H1 (cell line): Measurements from ENCODE around the gene TMEM151B. TPM values are rescaled to one million over a fixed set of nuclear protein-coding genes. Genes with fewer than 3 reads are reported as not detected.

ENCODE experiments used
- CTCF ChIA-PET: fragments of 300-600 bp; sonication (Branson Sonifier 250); formaldehyde crosslinking; loops from one replicate; lab custom pipeline; 2021; ENCODE audit not compliant: partially characterized antibody; lab: Charles Lee
- POLR2A ChIA-PET: fragments of 300-600 bp; sonication (Branson Sonifier 250); formaldehyde crosslinking; loops from one replicate; lab custom pipeline; 2021; ENCODE audit warnings: inconsistent platforms; ENCODE audit not compliant: partially characterized antibody; lab: Charles Lee
- DNase-seq, 2 experiments: peaks; one replicate each; pipeline versions ENCODE4 v3.0.0 to v3.0.0-alpha.2; 2010 to 2022; ENCODE audit warnings: low spot score in 2 of 2, low read depth in 1 of 2, mixed read lengths in 1 of 2
- FAIRE-seq: peaks from 2 replicates; lab custom pipeline; 2011; peaks lifted over from hg19 to GRCh38; lab: Jason Lieb, UNC
- H2AFZ ChIP-seq: 2 replicates; pipeline ENCODE4 v1.8.1; 2012; ENCODE audit warnings: low read length, inconsistent platforms
- H2AK5ac ChIP-seq: 2 replicates; pipeline ENCODE4 v1.6.1; 2013; ENCODE audit warnings: low read depth, low read length
- H2BK120ac ChIP-seq: replicated peaks from 2 replicates; pipeline ENCODE3; 2013; ENCODE audit warnings: low read depth, low read length, inconsistent platforms
- H2BK12ac ChIP-seq: 2 replicates; pipeline ENCODE4 v1.6.1; 2013; ENCODE audit warnings: low read depth, low read length
- H2BK15ac ChIP-seq: 2 replicates; pipeline ENCODE4 v1.6.1; 2013; ENCODE audit warnings: low read length
- H2BK20ac ChIP-seq: 2 replicates; pipeline ENCODE4 v1.6.1; 2013; ENCODE audit warnings: low read length
- H2BK5ac ChIP-seq: 2 replicates; pipeline ENCODE4 v1.6.1; 2013; ENCODE audit warnings: low read depth, low read length
- H3K14ac ChIP-seq: 2 replicates; pipeline ENCODE4 v1.6.1; 2013; ENCODE audit warnings: inconsistent platforms; ENCODE audit not compliant: insufficient read length
- H3K18ac ChIP-seq: 2 replicates; pipeline ENCODE4 v1.6.1; 2013; ENCODE audit warnings: low read length; ENCODE audit errors: extremely low read depth
- H3K23ac ChIP-seq: 2 replicates; pipeline ENCODE4 v1.6.1; 2013; ENCODE audit warnings: inconsistent platforms; ENCODE audit not compliant: insufficient read length
- H3K23me2 ChIP-seq: 2 replicates; pipeline ENCODE4 v1.6.1; 2013; ENCODE audit warnings: low read depth, low read length
- H3K27ac ChIP-seq: 2 replicates; pipeline ENCODE4 v1.6.1; 2011; ENCODE audit warnings: low read depth, low read length, inconsistent platforms
- H3K27me3 ChIP-seq, 4 experiments: replicated peaks in 1 of 4; 1 replicate in 1 of 4; 2 replicates in 3 of 4; pipeline versions ENCODE4 v1.6.1 to v1.8.1; 2011 to 2013; ENCODE audit warnings: low read length in 3 of 4, mild to moderate bottlenecking in 3 of 4, inconsistent platforms in 2 of 4, mixed read lengths in 2 of 4, moderate library complexity in 1 of 4; ENCODE audit not compliant: control insufficient read depth in 3 of 4, insufficient read depth in 3 of 4; ENCODE audit errors: extremely low read depth in 1 of 4
- H3K36me3 ChIP-seq, 4 experiments: 2 replicates each; pipeline versions ENCODE4 v1.6.1 to v1.8.1; 2011 to 2013; ENCODE audit warnings: mild to moderate bottlenecking in 4 of 4, low read length in 3 of 4, moderate library complexity in 2 of 4, control low read depth in 1 of 4, inconsistent platforms in 1 of 4; ENCODE audit not compliant: insufficient read depth in 4 of 4, control insufficient read depth in 2 of 4
- H3K4ac ChIP-seq: replicated peaks from 2 replicates; pipeline ENCODE3; 2013; ENCODE audit warnings: low read length, low read depth, mixed read lengths, inconsistent platforms; ENCODE audit not compliant: insufficient read length
- H3K4me1 ChIP-seq, 4 experiments: replicated peaks in 1 of 4; 1 replicate in 1 of 4; 2 replicates in 3 of 4; pipeline versions ENCODE4 v1.6.1 to v1.8.1; 2011 to 2013; ENCODE audit warnings: low read length in 3 of 4, inconsistent platforms in 2 of 4, mixed read lengths in 1 of 4; ENCODE audit not compliant: insufficient read depth in 4 of 4, control insufficient read depth in 3 of 4
- H3K4me2 ChIP-seq, 2 experiments: 2 replicates each; pipeline versions ENCODE4 v1.6.1 to v1.8.1; 2011 to 2013; ENCODE audit warnings: low read depth in 2 of 2, low read length in 2 of 2, control low read depth in 1 of 2, inconsistent platforms in 1 of 2, mild to moderate bottlenecking in 1 of 2; ENCODE audit not compliant: insufficient read depth in 1 of 2
- H3K4me3 ChIP-seq, 4 experiments: fragments of 200-600, 300-600 bp in 1 of 4; sonication (generic), shearing (Covaris generic), sonication (Bioruptor Twin) in 1 of 4; 2 replicates each; pipeline versions ENCODE4 v1.5.1 to v1.8.1; 2011 to 2016; ENCODE audit warnings: low read length in 4 of 4, low read depth in 3 of 4, control low read depth in 2 of 4, inconsistent platforms in 2 of 4, mild to moderate bottlenecking in 2 of 4, mixed read lengths in 1 of 4, moderate library complexity in 1 of 4; ENCODE audit not compliant: insufficient read depth in 2 of 4; ENCODE audit errors: extremely low read depth in 1 of 4
- H3K56ac ChIP-seq: replicated peaks from 2 replicates; pipeline ENCODE3; 2013; ENCODE audit warnings: low read depth, mild to moderate bottlenecking, mixed read lengths, low read length, inconsistent platforms; ENCODE audit not compliant: insufficient read length
- H3K79me1 ChIP-seq: 2 replicates; pipeline ENCODE4 v1.6.1; 2013; ENCODE audit warnings: low read depth, low read length, control low read depth
- H3K79me2 ChIP-seq, 2 experiments: 2 replicates each; pipeline versions ENCODE4 v1.6.1 to v1.8.1; 2012 to 2013; ENCODE audit warnings: low read length in 2 of 2, mild to moderate bottlenecking in 2 of 2, inconsistent platforms in 1 of 2; ENCODE audit not compliant: insufficient read depth in 2 of 2, control insufficient read depth in 1 of 2
- H3K9ac ChIP-seq, 4 experiments: replicated peaks in 1 of 4; 1 replicate in 1 of 4; 2 replicates in 3 of 4; pipeline versions ENCODE4 v1.6.1 to v1.8.1; 2011 to 2013; ENCODE audit warnings: low read depth in 3 of 4, low read length in 3 of 4, control low read depth in 2 of 4, mild to moderate bottlenecking in 2 of 4, moderate library complexity in 2 of 4, inconsistent platforms in 1 of 4; ENCODE audit errors: extremely low read depth in 1 of 4
- H3K9me3 ChIP-seq, 2 experiments: 2 replicates each; pipeline versions ENCODE4 v1.6.1 to v1.8.1; 2012 to 2013; ENCODE audit warnings: mild to moderate bottlenecking in 2 of 2, moderate library complexity in 2 of 2, control low read depth in 1 of 2, inconsistent platforms in 1 of 2, low read depth in 1 of 2, low read length in 1 of 2, mixed read lengths in 1 of 2; ENCODE audit not compliant: insufficient read depth in 2 of 2
- H4K20me1 ChIP-seq, 2 experiments: replicated peaks in 1 of 2; 2 replicates each; pipeline versions ENCODE3 to v1.8.1; 2011 to 2013; ENCODE audit warnings: inconsistent platforms in 2 of 2, low read length in 2 of 2, mild to moderate bottlenecking in 1 of 2; ENCODE audit not compliant: insufficient read depth in 2 of 2, control insufficient read depth in 1 of 2
- H4K5ac ChIP-seq: 2 replicates; pipeline ENCODE4 v1.6.1; 2013; ENCODE audit warnings: low read length, low read depth, mixed read lengths, inconsistent platforms; ENCODE audit not compliant: insufficient read length
- H4K8ac ChIP-seq: 2 replicates; pipeline ENCODE4 v1.8.0; 2013; ENCODE audit warnings: mild to moderate bottlenecking, moderate library complexity, low read length, inconsistent platforms; ENCODE audit not compliant: insufficient read depth; ENCODE audit errors: extremely low read depth
- H4K91ac ChIP-seq: replicated peaks from 2 replicates; pipeline ENCODE3; 2013; ENCODE audit warnings: low read length, mixed read lengths, inconsistent platforms; ENCODE audit not compliant: insufficient read length
- ATF2 ChIP-seq: IDR thresholded peaks from 2 replicates; pipeline ENCODE4 v1.6.1; 2012; ENCODE audit warnings: low read length, inconsistent platforms
- ATF3 ChIP-seq: IDR thresholded peaks from 2 replicates; pipeline ENCODE4 v1.6.1; 2011; ENCODE audit warnings: low read depth, mild to moderate bottlenecking, low read length; ENCODE audit not compliant: insufficient read depth
- CHD1 ChIP-seq: IDR thresholded peaks from 2 replicates; pipeline ENCODE4 v1.6.1; 2012; ENCODE audit warnings: low read depth, low read length, improper control_type of control experiment
- CHD2 ChIP-seq: IDR thresholded peaks from 2 replicates; pipeline ENCODE4 v1.6.1; 2012; ENCODE audit warnings: low read length, improper control_type of control experiment
- KDM1A ChIP-seq: fragments of 200-600, 300-600 bp; sonication (generic); IDR thresholded peaks from 2 replicates; pipeline ENCODE4 v1.7.1; 2016; ENCODE audit warnings: mild to moderate bottlenecking, low read length, borderline replicate concordance
- MAX ChIP-seq: IDR thresholded peaks from 2 replicates; pipeline ENCODE4 v1.6.1; 2012; ENCODE audit warnings: inconsistent platforms
- WGBS, 2 experiments: shearing (Covaris generic) in 1 of 2; methylation state at CpG; one replicate each; pipeline versions ENCODE4 v1.1.6 to v1.1.7; 2013 to 2015; ENCODE audit warnings: low lambda C conversion rate in 2 of 2, mixed read lengths in 2 of 2, inconsistent platforms in 1 of 2, low coverage in 1 of 2, missing lambda C conversion rate in 1 of 2; ENCODE audit not compliant: insufficient replicate concordance in 2 of 2, insufficient coverage in 1 of 2, insufficient read length in 1 of 2; ENCODE audit errors: extremely low coverage in 1 of 2, missing lambda C conversion rate in 1 of 2; 5-methylcytosine and 5-hydroxymethylcytosine counted together
- polyA plus RNA-seq, 7 experiments: library from polyadenylated mRNA; depleted of rRNA in 3 of 7; stranded (reverse) in 5 of 7; unstranded in 2 of 7; fragments of >200 nt in 5 of 7; fragments of 200-250 nt in 2 of 7; gene quantifications; 1 replicate in 5 of 7; 2 replicates in 1 of 7; 4 replicates in 1 of 7; pipeline versions ENCODE4 v1.2.1 to v1.2.3, GENCODE V29; 2011 to 2013; ENCODE audit warnings: missing spikeins in 2 of 7, mixed read lengths in 2 of 7
- total RNA-seq: library from RNA; stranded (reverse); fragmentation: NEBNext Ultra II Directional; extraction: Animal tissue kit (Norgen Biotek cat#: 25700); gene quantifications from 2 replicates; pipeline ENCODE4 v1.2.1, GENCODE V29; 2021

Gene TMEM151B
- total and polyA plus RNA-seq, 2 of the 8 experiments (the other 6 are each of a cell fraction or from before 2014, with no cell fraction given): 8.0 to 15.5 TPM

GRCh38 chr6:44311767-44312166 is 41.5 kb downstream of the TMEM151B start:
- Histone ChIP-seq H3K79me1 (peaks cover 3% of the 10 kb centered on the region; the same call in 1 of the 2 replicates), H4K8ac (no peak overlapping the region), H2AFZ (no peak overlapping the region), H3K27ac (no peak overlapping the region), H3K23me2 (peaks cover 4% of the 10 kb centered on the region), H3K79me2 (peaks cover 0 to 13% of the 10 kb centered on the region in 2 experiments; a peak in 2 of 4 replicates), H3K4ac (no peak overlapping the region), H3K27me3 (no peaks in the 10 kb centered on the region), H3K36me3 (peaks cover 13 to 44% (median 36%) of the 10 kb centered on the region in 4 experiments), H3K9ac (no peak overlapping the region), H2AK5ac (no peak overlapping the region), H4K20me1 (peaks cover 0 to 2% of the 10 kb centered on the region in 2 experiments), H2BK5ac (no peak overlapping the region), H3K56ac (no peak overlapping the region), H3K23ac (no peak overlapping the region), H2BK15ac (no peak overlapping the region), H4K5ac (no peak overlapping the region), H3K18ac (no peak overlapping the region), H3K14ac (no peak overlapping the region), H2BK20ac (no peak overlapping the region), H4K91ac (no peak overlapping the region), H2BK120ac (no peak overlapping the region), H2BK12ac (no peak overlapping the region), H3K9me3 (no peaks in the 10 kb centered on the region), H3K4me1 (peaks cover 3 to 6% (median 3%) of the 10 kb centered on the region in 4 experiments), H3K4me2 (peak overlapping the region; percentile 77 to 80; a peak in 3 of 4 replicates), H3K4me3 (peak overlapping the region in 3 of 4 experiments; percentile 86 to 91 (median 89); a peak in 4 of 8 replicates)
- WGBS, 2 experiments: 92% methylated on average over 3 of the region's 3 CpGs; no CpG with 5 or more reads in 1 of the 2 experiments
- no peak for DNase-seq
- TF ChIP-seq CHD2 (no peak), ATF2 (no peak), KDM1A (no peak), CHD1 (no peak), ATF3 (no peak), MAX (no peak)
- CTCF ChIA-PET: interaction anchor here (1.3 to 13.9 kb wide), 7 partner anchors 10 to 194 kb away, joined by 3 to 330 read pairs (median 14); partner anchors contain the start of genes NFKBIE and TMEM151B
- POLR2A ChIA-PET: interaction anchor here (1.0 to 5.6 kb wide), 20 partner anchors 12 to 150 kb away, joined by 3 to 80 read pairs (median 6); partner anchors contain the start of genes HSP90AB1, SLC29A1 and SLC35B2
- no peak for FAIRE-seq
